HG03520 (cell line): ENCODE results near the gene CXCR3.
A peak's percentile ranks its signal among the peaks of the same experiment; 100 is the strongest.
"Not testable (repeated sequence)": the region's sequence is repeated elsewhere in the genome, so short reads cannot be mapped to it uniquely, and the experiment has no call there.

ENCODE experiments used
- ATAC-seq: cut with Tn5 transposase; IDR thresholded peaks from one replicate; pipeline ENCODE4 v1.9.1; 2021; ENCODE audit warnings: mild to moderate bottlenecking, moderate library complexity; ENCODE audit not compliant: unreplicated experiment

CXCR3 gene

DNA sequence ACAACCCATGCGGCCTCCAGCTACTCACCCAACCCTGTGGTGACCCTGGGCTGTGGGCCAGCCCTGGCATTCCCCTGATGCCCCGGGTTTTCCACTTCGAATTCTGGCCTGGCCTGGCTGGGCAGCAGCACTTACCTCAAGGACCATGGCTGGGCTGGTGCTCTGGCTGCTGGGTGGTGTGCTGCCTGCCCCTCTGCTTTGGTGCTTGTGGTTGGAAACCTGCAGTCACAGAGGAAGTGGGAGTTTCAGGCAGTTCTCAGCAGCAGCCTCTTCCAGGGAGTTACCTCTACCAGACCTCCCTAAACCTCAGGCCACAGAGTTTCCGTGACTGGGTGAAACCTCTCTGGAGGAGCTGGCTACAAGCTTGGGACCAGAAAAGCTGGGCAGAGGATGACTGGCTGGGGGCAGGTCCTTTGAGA, at the start of gene CXCR3:
TSS of gene CXCR3 (minus strand) at position 209 of the 419 bp plus-strand sequence. CDS start at position 147, 62 bp downstream.
- ATAC-seq = peak; percentile 59

DNA sequence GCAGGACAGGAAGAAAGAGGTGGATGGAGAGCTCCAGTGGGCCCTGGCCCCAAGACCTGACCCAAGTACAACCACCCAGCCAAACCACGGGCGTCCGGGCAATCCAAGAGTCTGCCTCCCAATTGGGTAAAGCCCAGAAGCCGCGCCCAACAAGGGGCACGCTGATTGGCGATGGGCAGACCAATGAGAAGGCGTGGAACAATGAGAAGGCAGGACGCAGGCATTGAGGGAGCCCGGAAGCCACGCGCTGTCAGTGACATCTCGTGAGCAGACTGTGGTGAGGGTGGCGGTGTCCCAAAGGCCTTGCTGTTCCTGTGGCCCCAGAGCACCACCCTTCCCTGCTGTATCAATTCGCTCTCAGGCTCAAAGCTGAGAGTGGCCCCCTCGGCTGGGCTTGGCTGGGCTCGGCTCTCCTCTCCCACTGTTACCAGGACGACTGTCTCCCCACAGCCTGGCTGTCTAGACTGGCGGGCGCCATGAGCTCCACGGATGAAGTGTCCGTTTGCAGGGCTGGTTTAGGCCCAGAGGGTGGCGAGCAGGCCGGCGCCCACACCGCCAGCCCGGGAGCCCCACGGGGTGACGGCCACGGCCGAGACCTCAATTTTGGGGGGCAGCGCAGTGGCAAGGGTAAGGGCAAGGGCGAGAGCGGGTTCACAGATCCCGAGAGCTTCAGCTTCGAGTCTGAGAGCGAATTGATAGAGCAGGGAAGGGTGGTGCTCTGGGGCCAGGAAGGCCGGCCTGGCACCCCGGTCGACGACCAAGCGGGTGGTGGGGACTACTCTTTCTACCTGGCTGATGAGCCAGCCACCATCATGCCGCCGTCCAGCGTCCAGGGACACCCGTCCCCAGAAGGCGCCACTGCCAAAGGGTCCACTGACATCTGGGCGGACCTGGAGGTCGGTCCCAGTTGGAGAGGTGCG, 49.3 kb upstream of the CXCR3 start, which contains the start of gene LOC101059915:
TSS of gene LOC101059915 (plus strand) at position 219 of the 920 bp plus-strand sequence.
- ATAC-seq = no peak

DNA sequence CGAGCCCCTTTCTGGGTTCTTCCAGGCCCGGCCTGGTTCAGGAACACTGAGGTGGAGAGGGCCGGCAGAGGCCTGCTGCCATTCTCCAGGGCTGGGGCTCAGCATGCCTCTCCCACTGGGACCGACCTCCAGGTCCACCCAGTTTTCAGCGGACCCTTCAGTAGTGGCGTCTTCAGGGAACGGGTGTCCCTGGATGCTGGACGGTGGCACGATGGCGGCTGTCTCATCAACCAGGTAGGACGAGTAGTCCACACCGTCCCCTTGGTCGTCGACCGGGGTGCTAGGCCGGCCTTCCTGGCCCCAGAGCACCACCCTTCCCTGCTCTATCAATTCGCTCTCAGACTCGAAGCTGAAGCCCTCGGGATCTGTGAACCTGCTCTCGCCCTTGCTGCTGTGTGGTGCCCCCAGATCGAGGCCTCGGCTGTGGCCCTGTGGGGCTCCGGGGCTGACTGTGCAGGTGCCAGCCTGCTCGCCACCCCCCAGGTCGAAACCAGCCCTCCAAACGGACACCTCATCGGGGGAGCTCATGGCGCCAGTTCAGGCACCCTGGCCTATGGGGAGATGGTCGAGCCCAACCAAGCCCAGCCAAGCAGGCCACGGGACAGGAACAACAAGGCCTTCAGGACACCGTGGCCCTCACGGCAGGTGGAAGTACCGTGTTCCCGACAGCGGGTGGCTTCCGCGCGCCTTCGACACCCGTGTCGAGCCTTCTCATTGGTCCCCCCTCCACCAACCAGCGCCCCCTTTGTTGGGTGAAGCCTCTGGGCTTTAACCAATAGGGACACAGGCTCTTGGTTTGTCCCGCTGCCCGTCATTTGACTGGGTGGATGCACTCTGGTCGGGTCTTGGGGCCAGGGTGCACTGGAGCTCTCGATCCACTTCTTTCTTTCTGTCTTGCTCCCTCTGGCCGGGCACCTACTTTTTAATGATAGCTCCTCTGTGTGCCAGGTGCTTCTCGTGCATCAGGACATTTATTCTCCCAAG, 48.2 kb upstream of the CXCR3 start:
- ATAC-seq = no peak

DNA sequence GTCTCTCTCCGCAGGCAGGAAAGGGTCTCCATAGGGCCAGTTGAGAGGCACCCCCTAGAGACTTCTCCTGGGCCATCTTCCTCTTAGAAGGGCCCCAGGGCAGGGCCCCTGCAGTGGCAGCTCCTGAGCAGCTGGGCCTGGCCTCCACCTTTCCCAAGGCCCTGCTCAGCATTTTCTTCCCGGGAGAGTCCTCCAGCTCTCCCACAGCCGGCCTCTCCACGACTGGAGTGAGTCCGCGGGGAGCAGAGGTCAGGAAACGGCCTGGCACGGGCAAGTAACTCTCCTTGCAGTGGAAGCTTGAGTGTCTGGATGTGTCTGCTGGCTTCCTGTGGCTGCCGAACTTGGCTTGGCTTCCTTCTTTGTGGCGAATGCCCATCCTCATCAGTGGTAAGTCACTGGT, 47.4 kb upstream of the CXCR3 start:
- no peak for ATAC-seq

DNA sequence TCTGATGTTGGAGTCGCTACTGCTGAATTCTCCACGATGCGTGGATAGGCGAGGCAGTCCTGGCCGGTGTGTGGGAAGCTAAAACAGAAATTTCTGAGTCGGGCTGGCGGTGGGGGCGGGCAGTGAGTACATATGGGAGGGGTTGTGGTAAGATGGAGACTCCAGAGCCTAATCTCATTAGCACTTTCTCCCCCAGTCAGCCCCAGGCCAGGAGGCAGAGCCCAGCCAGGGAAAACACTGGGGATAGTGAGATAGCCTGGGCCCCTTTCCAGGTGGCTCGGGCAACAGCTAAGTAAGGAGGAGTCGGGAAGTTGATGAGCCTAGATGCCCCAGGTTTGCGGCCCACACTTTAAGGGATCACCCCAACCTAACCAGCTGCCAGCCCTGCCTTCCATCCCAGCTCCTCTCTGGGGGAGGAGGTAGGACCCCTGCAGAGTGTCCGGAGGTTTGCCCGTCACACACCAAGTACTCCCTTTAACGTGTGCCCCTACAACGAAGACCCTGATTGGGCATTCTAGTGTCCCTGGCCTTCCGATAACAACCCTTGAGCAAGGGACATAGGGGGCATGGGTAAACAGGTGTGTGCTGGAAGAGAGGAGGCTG, 46.7 kb upstream of the CXCR3 start:
- ATAC-seq = no peak

DNA sequence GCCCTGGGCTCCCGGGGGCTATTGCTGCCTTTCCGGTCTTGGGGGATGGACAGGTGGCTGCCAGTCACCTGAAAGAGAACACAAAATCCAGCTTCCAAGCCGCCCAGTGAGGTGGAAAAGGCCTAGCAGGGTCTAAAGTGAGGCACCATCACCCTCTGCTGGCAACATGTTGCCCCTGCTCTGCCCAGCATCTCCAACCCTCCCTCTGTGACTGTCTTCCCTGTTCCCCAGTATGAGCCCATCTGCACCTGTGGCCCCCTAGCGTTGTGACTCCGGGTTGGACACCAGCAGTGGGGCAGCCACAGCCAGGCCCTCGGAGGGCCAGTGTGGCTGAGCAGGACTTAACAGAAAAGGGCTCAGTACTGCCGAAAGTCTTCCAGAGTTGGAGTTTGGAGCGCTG, 45.9 kb upstream of the CXCR3 start:
- not testable (repeated sequence) for ATAC-seq

DNA sequence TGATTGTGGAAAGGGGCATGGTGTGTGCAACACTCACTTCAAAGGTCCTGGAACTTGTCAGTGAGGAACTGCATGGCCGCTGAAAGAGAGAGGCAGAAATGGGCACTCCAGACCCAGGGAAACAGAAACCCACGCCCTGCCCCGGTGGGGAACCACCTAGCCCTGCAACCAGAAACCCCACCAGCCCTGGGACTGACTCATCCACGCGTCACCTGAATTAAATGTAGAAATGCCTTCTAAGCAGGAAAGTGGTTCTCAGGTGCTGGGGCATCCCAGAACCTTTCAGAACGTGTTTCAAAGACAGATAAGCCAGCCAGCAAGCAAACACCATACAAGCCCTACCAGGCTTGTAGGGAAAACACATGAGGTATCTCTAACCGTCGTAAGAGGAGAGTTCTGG, 44.9 kb upstream of the CXCR3 start:
- ATAC-seq = not testable (repeated sequence)

DNA sequence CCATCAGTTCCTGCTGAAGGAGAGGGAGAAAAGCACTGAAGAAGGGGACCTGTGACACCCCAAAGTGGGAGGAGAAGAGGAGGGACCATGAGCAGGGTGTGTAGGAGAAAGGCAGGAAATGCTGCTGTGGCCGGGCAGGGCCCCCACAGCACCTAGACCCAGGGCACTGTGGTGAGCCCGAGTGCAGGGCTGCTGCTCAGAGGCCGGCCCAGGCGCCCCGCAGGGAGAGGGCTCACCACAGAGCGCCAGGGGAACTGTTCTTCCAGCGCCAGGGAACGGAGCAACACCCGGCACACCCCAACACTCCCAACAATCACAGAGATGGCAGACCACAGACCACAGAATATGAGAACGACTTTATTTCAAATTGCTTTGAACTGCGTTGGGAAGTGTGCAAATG, 44.3 kb upstream of the CXCR3 start:
- ATAC-seq = not testable (repeated sequence)

DNA sequence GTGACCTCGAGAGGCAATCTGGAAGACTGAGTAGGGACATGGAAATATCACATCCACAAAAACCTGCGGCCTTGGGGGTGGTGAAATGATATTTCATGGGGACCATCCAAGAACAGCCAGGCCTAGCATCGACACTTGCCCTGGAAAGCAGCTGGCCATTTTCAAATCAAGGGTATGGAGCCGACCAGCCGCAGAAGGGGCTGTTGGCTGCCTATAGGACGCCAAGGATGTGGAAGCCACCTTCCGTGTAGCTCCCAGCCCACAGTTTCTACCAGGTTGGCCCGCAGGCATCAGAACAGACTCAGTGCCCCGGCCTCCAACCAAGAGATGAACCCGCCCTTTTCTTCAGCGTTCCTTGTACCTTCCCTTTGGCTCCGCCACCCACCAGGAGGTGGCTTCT, 43.6 kb upstream of the CXCR3 start:
- no peak for ATAC-seq

DNA sequence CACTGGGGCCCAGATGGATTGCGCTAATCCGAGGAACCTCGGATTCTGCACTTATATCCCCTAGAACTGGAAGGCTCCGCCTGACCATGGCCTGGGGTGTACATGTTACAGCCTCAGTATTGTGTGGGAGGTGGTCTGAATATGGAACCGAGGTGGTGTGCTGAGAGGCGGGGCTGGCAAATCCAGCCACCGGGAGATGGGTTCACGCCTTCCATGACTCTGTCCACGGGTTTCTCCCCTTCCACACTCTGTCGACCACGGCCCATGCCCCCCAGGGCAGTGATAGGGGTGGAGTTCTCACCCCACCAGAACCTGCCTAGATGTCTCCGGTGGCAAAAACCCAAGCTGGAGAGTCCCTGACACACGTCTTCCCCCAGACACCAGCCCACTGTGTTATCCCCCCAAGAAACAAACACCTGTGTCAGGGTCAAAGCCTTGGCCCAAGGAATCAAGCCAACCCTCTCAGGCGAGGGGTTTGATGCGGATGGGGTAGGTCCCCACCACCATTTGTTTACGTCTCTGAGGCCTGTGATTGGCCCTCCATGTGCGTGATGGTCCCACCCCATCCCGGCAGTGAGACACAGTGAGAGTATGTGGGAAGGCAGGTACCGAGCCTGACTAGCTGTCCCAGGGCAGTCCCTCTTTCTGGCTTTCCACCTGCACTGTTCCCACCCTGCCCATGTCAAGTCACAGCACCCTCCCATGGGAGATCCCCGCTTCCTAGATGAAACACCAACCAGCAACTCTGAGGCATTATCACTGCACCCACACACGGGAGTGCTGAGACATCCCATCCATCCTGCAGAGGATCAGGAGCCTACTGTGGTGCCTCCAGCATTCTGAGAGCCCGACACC, 42.5 kb upstream of the CXCR3 start:
- no peak for ATAC-seq

DNA sequence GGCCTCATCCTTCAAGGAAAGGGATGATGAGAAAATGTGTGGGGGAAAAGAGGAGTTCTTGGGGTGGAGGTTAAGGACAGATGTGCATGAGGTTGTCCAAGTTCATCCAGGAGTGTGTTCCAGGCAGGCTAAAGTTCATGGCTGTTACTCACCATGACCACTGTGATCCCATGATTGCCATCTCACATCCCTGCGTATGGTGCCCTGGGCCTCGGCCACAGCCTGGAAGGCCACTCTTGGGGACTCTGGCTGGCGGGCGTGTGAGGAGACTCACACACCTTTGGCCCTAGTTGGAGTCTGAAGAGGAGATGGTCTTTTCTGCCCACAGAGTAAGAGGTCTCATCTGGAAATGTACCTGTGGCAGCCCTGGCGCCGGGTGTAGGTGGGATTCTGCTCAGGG, 41.6 kb upstream of the CXCR3 start:
- ATAC-seq = no peak

DNA sequence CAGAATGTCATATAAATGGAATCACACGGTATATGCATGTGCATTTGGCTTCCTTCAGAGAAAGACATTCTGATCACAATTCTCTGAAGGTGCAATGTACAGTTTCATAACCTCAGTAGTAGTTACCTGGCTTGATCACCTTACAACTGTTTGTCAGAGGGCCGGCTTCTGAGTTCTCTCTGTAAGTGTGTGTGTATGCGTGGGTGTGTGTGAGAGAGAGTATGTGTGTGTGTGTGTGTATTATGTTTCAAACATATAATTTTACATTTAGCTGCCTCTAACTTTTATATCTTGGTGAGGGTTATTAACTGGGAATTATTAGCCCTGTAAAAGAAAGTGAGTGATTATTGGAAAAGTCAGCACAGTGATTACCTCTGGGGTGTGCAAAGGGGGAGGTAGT, 41.0 kb upstream of the CXCR3 start:
- ATAC-seq = no peak

DNA sequence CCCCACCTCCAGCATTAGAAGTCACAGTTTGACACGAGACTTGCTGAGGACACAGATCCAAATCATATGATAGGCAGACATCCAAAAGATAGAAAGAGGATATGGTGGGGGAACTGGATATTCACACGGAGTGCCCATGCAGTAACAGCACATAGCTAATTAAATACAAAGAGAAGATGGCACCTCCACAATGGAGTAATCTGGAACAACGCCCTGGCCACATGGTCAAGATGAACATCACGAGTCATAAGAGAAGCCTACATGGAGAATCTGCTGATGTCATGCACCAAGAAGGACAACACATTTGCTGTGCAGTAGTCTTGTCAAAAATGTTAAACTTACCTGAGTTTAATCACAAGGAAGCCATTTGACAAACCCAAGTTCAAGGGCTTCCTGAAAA, 39.0 kb upstream of the CXCR3 start:
- no peak for ATAC-seq

DNA sequence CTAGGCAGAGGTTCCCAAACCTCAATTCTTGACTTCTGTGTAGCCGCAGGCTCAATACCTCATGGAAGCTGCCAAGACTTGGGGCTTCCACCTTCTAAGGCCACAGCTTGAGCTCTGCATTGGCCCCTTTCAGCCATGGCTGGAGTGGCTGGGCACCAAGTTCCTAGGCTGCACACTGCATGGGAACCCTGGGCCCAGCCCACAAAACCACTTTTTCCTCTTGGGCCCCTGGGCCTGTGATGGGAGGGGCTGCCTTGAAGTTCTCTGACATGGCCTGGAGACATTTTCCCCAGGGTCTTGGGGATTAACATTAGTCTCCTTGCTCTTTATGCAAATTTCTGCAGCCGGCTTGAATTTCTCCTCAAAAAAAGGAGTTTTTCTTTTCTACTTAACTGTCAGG, 35.0 kb upstream of the CXCR3 start:
- ATAC-seq = no peak

DNA sequence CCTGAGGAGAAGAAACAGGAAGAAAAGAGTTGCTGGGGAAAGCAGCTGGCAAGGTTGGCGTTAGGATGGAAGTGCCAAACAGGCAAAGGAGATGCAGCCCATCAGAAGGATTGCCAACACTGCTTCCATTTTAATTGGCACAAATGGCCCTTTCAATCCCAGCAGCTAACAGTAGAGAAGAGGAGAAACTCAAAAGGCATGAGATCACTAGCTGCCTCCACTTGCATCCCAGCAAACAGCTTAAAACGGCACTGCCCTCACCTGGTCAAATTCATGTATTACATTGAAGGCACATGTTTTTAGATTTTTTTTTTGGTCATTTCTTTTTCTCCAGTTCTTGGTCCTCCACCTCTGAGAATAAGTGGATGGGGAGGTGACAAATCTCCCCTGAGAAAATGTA, 34.1 kb upstream of the CXCR3 start:
- ATAC-seq = no peak

DNA sequence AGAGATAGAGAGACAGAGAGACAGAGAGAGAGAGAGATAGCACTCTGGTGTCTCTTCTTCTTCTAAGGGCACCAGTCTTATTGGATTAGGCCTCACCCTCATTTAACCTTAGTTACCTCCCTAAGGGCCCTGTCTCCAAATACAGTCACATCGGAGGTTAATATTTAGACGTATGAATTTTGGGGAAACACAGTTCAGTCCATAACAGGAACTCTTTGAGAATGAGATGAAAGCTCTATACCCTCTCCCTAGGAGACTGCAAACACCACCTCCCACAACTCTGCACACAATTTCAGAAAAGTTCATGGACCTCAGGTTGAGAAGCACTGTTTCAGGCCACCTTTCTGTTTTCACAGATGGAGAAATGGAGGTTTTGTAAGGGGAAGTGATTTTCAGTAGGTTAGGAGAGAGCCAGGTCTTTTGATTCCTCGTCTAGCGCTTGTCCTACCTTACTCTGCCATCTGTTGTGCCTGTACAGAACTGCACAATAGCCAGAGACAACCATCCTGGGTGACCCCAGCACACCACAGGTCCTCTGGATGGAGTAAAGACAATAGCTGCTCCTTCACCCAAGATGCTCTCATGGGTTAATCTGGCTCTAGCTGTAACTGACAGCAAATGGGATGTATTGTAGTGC, 32.1 kb upstream of the CXCR3 start:
- no peak for ATAC-seq

DNA sequence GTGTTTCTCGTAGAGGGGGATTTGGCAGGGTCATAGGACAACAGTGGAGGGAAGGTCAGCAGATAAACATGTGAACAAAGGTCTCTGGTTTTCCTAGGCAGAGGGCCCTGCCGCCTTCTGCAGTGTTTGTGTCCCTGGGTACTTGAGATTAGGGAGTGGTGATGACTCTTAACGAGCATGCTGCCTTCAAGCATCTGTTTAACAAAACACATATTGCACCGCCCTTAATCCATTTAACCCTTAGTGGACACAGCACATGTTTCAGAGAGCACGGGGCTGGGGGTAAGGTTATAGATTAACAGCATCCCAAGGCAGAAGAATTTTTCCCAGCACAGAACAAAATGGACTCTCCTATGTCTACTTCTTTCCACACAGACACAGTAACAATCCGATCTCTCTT, 26.1 kb upstream of the CXCR3 start:
- not testable (repeated sequence) for ATAC-seq

DNA sequence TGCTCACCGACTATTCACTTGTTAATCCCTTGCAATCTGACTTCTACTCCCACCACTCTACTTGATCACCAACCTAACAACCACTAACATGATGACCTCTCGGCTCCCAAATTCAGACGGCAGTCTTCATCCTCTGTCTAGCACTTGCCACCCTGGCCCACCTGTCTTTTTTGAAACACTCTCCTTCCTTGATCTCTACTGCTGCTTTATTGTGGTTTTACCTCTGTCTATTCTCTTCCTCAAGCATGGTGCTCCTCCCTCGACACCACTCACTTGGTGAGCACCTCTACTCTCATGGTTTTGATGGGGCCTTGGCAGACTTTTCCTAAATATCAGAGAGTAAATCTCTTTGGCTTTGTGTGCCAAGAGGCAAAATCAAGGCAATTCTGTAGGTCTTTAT, 21.7 kb upstream of the CXCR3 start:
- ATAC-seq = no peak

DNA sequence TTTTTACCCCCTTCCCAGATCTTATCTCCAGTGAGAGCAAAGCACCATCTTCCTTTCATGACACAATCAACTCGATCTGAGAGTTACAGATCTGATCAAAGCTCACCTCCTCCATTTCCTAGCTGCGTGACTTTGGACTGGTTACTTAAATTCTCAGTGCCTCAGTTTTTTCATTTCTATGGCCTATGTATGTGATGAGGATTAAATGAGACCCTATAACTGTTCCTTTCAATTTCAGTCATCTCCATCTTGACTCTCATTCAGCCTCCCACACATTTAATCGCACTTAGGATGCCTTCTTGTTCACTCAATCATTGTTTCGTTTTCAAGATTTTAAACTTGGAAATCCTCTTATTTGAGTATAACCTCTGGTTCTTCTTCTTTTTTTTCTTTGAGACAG, 20.1 kb upstream of the CXCR3 start:
- no peak for ATAC-seq

DNA sequence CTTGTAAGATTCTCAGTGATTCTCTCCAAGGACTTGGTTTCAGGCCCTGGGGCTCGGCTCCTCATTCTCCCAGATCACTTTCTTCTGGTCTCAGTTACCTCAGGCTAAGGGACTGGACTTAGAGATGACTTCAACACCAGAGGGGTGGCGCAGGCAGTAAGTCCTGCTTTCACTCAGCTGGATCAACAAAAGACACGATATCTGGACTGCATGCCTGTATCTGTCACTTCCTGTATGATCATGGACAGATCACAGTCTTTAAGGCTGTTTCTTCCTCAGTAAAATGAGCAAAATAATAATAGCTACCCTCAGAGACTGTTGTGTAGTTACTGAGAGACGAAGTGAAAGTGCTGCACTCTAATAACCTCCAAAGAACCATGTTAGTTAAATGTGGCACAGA, 19.5 kb upstream of the CXCR3 start:
- ATAC-seq = no peak
